Activated T-cell treated with anti-CD3 and anti-CD28 coated beads, Interleukin-2, amount 50 U/mL, for 24 hours (primary cell): ENCODE results near the gene SOCS4.
"Not testable (repeated sequence)": the region's sequence is repeated elsewhere in the genome, so short reads cannot be mapped to it uniquely, and the experiment has no call there.

ENCODE experiments used
- DNase-seq: peaks from one replicate; pipeline ENCODE4 v3.0.0-alpha.2; 2020
- H3K27ac Mint-ChIP-seq: 2 replicates; pipeline ENCODE4 v1.8.0; 2020; ENCODE audit warnings: mild to moderate bottlenecking, mixed read lengths
- H3K27me3 Mint-ChIP-seq: 2 replicates; pipeline ENCODE4 v1.8.0; 2020; ENCODE audit warnings: mixed read lengths
- H3K36me3 Mint-ChIP-seq: 2 replicates; pipeline ENCODE4 v1.8.0; 2020; ENCODE audit warnings: low read depth, mixed read lengths
- H3K4me1 Mint-ChIP-seq: 2 replicates; pipeline ENCODE4 v1.8.0; 2020; ENCODE audit warnings: low read depth, mixed read lengths
- H3K4me3 Mint-ChIP-seq: 2 replicates; pipeline ENCODE4 v1.8.0; 2020; ENCODE audit warnings: mild to moderate bottlenecking, moderate library complexity, mixed read lengths
- H3K9me3 Mint-ChIP-seq: 2 replicates; pipeline ENCODE4 v1.8.0; 2020; ENCODE audit warnings: mixed read lengths

The SOCS4 gene

GRCh38 chr14:55064896-55065295 is 37.9 kb downstream of the SOCS4 start:
- H3K27me3 Mint-ChIP-seq, H3K9me3 Mint-ChIP-seq, DNase-seq, H3K4me3 Mint-ChIP-seq: not testable (repeated sequence)
- peak overlapping the region; percentile 44 for H3K27ac Mint-ChIP-seq
- peaks cover 83% of the 10 kb centered on the region for H3K36me3 Mint-ChIP-seq
- H3K4me1 Mint-ChIP-seq, result peaks cover 24% of the 10 kb centered on the region

GRCh38 chr14:55065411-55065810 is 38.4 kb downstream of the SOCS4 start:
- no peak for DNase-seq
- Mint-ChIP-seq H3K27ac (peak overlapping the region; percentile 74), H3K4me1 (peaks cover 23% of the 10 kb centered on the region), H3K9me3 (no peaks in the 10 kb centered on the region), H3K27me3 (no peaks in the 10 kb centered on the region), H3K4me3 (no peak overlapping the region), H3K36me3 (peaks cover 83% of the 10 kb centered on the region)

GRCh38 chr14:55066223-55066622 is 39.2 kb downstream of the SOCS4 start:
- Mint-ChIP-seq H3K4me3 (no peak overlapping the region), H3K36me3 (peaks cover 79% of the 10 kb centered on the region), H3K9me3 (no peaks in the 10 kb centered on the region), H3K27me3 (no peaks in the 10 kb centered on the region), H3K4me1 (peaks cover 24% of the 10 kb centered on the region), H3K27ac (peak overlapping the region; percentile 3)
- no peak for DNase-seq

GRCh38 chr14:55070981-55071411 is 44.0 kb downstream of the SOCS4 start:
- H3K27ac Mint-ChIP-seq, result peak overlapping the region; percentile 86
- H3K4me3 Mint-ChIP-seq, result no peak overlapping the region
- H3K4me1 Mint-ChIP-seq, result peaks cover 39% of the 10 kb centered on the region
- no peak for DNase-seq
- H3K36me3 Mint-ChIP-seq, result peaks cover 34% of the 10 kb centered on the region
- no peaks in the 10 kb centered on the region for H3K9me3 Mint-ChIP-seq
- no peaks in the 10 kb centered on the region for H3K27me3 Mint-ChIP-seq

- DNase-seq, result peak; percentile 41
- Mint-ChIP-seq H3K4me3 (peak overlapping the region; percentile 32), H3K27ac (peak overlapping the region; percentile 86), H3K27me3 (no peaks in the 10 kb centered on the region), H3K9me3 (no peaks in the 10 kb centered on the region), H3K36me3 (peaks cover 25% of the 10 kb centered on the region), H3K4me1 (peaks cover 39% of the 10 kb centered on the region)
These were observed 45.0 kb downstream of the SOCS4 start for GRCh38 chr14:55071870-55072640.

GRCh38 chr14:55073856-55074255 is 46.8 kb downstream of the SOCS4 start:
- H3K4me3 Mint-ChIP-seq, result no peak overlapping the region
- no peaks in the 10 kb centered on the region for H3K27me3 Mint-ChIP-seq
- H3K36me3 Mint-ChIP-seq, result peaks cover 11% of the 10 kb centered on the region
- DNase-seq, result no peak
- no peak overlapping the region for H3K27ac Mint-ChIP-seq
- H3K9me3 Mint-ChIP-seq, result no peaks in the 10 kb centered on the region
- peaks cover 37% of the 10 kb centered on the region for H3K4me1 Mint-ChIP-seq

GRCh38 chr14:55074662-55075061 is 47.6 kb downstream of the SOCS4 start:
- no peak for DNase-seq
- peaks cover 9% of the 10 kb centered on the region for H3K36me3 Mint-ChIP-seq
- peaks cover 37% of the 10 kb centered on the region for H3K4me1 Mint-ChIP-seq
- no peak overlapping the region for H3K27ac Mint-ChIP-seq
- H3K9me3 Mint-ChIP-seq, result no peaks in the 10 kb centered on the region
- H3K27me3 Mint-ChIP-seq, result no peaks in the 10 kb centered on the region
- peak overlapping the region; percentile 18 for H3K4me3 Mint-ChIP-seq

- peaks cover 4% of the 10 kb centered on the region for H3K36me3 Mint-ChIP-seq
- H3K4me3 Mint-ChIP-seq, result no peak overlapping the region
- H3K27ac Mint-ChIP-seq, result peak overlapping the region; percentile 31
- no peaks in the 10 kb centered on the region for H3K9me3 Mint-ChIP-seq
- DNase-seq, result no peak
- peaks cover 34% of the 10 kb centered on the region for H3K4me1 Mint-ChIP-seq
- H3K27me3 Mint-ChIP-seq, result no peaks in the 10 kb centered on the region
These were observed 48.7 kb downstream of the SOCS4 start for GRCh38 chr14:55075628-55076175.

- Mint-ChIP-seq H3K27me3 (no peaks in the 10 kb centered on the region), H3K9me3 (no peaks in the 10 kb centered on the region), H3K36me3 (no peaks in the 10 kb centered on the region), H3K4me3 (no peak overlapping the region), H3K27ac (no peak overlapping the region), H3K4me1 (peaks cover 16% of the 10 kb centered on the region)
- no peak for DNase-seq
These were observed 50.4 kb downstream of the SOCS4 start for GRCh38 chr14:55077170-55078151.

- not testable (repeated sequence) for DNase-seq, H3K27ac Mint-ChIP-seq, H3K36me3 Mint-ChIP-seq, H3K27me3 Mint-ChIP-seq, H3K9me3 Mint-ChIP-seq, H3K4me1 Mint-ChIP-seq, H3K4me3 Mint-ChIP-seq
These were observed 52.9 kb downstream of the SOCS4 start for GRCh38 chr14:55079961-55080360.

GRCh38 chr14:55084401-55085059 is 57.5 kb downstream of the SOCS4 start:
- H3K36me3 Mint-ChIP-seq, result no peaks in the 10 kb centered on the region
- H3K4me3 Mint-ChIP-seq, result no peak overlapping the region
- H3K27ac Mint-ChIP-seq, result no peak overlapping the region
- H3K27me3 Mint-ChIP-seq, result no peaks in the 10 kb centered on the region
- no peaks in the 10 kb centered on the region for H3K9me3 Mint-ChIP-seq
- H3K4me1 Mint-ChIP-seq, result peaks cover 2% of the 10 kb centered on the region
- DNase-seq, result no peak

GRCh38 chr14:55085060-55085660 is 58.1 kb downstream of the SOCS4 start:
- Mint-ChIP-seq H3K27ac (no peak overlapping the region), H3K9me3 (no peaks in the 10 kb centered on the region), H3K36me3 (no peaks in the 10 kb centered on the region), H3K4me1 (peaks cover 3% of the 10 kb centered on the region), H3K4me3 (no peak overlapping the region), H3K27me3 (no peaks in the 10 kb centered on the region)
- DNase-seq, result no peak

GRCh38 chr14:55086938-55087337 is 59.9 kb downstream of the SOCS4 start:
- peaks cover 3% of the 10 kb centered on the region for H3K4me1 Mint-ChIP-seq
- no peak overlapping the region for H3K27ac Mint-ChIP-seq
- no peaks in the 10 kb centered on the region for H3K27me3 Mint-ChIP-seq
- H3K4me3 Mint-ChIP-seq, result no peak overlapping the region
- H3K36me3 Mint-ChIP-seq, result no peaks in the 10 kb centered on the region
- no peak for DNase-seq
- no peaks in the 10 kb centered on the region for H3K9me3 Mint-ChIP-seq

GRCh38 chr14:55088356-55088755 is 61.3 kb downstream of the SOCS4 start:
- no peaks in the 10 kb centered on the region for H3K27me3 Mint-ChIP-seq
- no peak overlapping the region for H3K4me3 Mint-ChIP-seq
- no peaks in the 10 kb centered on the region for H3K36me3 Mint-ChIP-seq
- no peak for DNase-seq
- peaks cover 3% of the 10 kb centered on the region for H3K4me1 Mint-ChIP-seq
- no peak overlapping the region for H3K27ac Mint-ChIP-seq
- no peaks in the 10 kb centered on the region for H3K9me3 Mint-ChIP-seq
